ENCODE data around the gene KASH5.
"Not testable (repeated sequence)": the region's sequence is repeated elsewhere in the genome, so short reads cannot be mapped to it uniquely, and the experiment has no call there.

The KASH5 gene

DNA sequence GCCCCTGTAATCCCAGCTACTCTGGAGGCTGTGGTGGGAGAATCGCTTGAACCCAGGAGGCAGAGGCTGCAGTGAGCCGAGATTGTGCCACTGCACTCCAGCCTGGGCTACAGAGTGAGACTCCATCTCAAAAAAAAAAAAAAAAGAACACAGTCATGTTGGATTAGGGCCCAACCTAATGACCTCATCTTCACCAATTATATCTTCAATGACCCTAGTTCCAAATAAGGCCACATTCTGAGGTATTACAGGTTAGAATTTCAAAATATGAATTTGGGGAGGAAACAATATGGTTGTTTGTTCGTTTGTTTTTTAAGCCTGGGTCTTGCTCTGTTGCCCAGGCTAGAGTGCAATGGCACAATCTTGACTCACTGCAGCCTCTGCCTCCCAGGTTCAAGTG lies 14.9 kb upstream of the KASH5 start:
- WGBS (ENCODE audit: extremely low coverage, insufficient coverage, insufficient read length): no CpG with 5 or more reads among the region's 3 CpGs

DNA sequence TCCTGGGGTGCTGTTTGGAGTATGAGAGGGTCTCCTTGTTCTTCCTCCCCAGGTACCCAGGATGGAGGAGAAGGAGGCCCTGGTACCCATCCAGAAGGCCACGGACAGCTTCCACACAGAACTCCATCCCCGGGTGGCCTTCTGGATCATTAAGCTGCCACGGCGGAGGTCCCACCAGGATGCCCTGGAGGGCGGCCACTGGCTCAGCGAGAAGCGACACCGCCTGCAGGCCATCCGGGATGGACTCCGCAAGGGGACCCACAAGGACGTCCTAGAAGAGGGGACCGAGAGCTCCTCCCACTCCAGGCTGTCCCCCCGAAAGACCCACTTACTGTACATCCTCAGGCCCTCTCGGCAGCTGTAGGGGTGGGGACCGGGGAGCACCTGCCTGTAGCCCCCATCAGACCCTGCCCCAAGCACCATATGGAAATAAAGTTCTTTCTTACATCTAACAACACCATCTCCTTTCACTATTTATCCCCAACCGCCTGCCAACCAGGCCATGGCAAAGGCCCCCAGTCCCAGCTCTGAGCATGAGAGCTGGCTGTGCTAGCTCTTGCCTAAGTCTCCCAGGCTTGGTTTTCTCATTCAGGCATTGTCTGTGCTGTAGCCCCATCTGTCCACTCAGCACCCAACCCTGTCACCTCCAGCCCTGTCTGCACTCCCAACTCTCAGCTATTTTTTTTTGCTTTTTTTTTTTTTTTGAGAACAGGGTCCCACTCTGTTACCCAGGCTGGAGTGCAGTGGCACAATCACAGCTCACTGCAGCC lies 13.2 kb upstream of the KASH5 start:
- Histone ChIP-seq H3K23ac (ENCODE audit: low read length) (no peak overlapping the region), H3K4ac (ENCODE audit: low read depth, low read length) (no peak overlapping the region), H3K79me1 (ENCODE audit: low read length) (no peaks in the 10 kb centered on the region), H3K4me1 (ENCODE audit: control insufficient read depth in 1 of 2, insufficient read depth in 2 of 2, low read length in 2 of 2) (no peaks in the 10 kb centered on the region), H3K9me3 (ENCODE audit: insufficient read depth, low read depth, low read length) (peaks cover 3% of the 10 kb centered on the region), H3K4me2 (ENCODE audit: low read length) (no peak overlapping the region), H2AFZ (ENCODE audit: insufficient read depth, low read length, poor library complexity) (no peak overlapping the region), H2AK5ac (ENCODE audit: low read length) (no peak overlapping the region), H4K12ac (ENCODE audit: low read depth, low read length) (no peak overlapping the region), H3K27ac (ENCODE audit: low read depth, low read length) (no peak overlapping the region), H4K8ac (ENCODE audit: low read depth, low read length) (no peak overlapping the region), H3K36me3 (ENCODE audit: control insufficient read depth in 1 of 2, insufficient read depth in 2 of 2, low read length in 2 of 2) (no peaks in the 10 kb centered on the region), H3K27me3 (ENCODE audit: insufficient read depth, low read length) (no peaks in the 10 kb centered on the region), H4K91ac (ENCODE audit: low read depth, low read length) (no peak overlapping the region), H2BK120ac (ENCODE audit: insufficient read depth, low read length, poor library complexity) (no peak overlapping the region), H3K79me2 (ENCODE audit: control insufficient read depth, insufficient read depth, low read length, poor library complexity) (no peaks in the 10 kb centered on the region), H3K14ac (ENCODE audit: low read length) (no peak overlapping the region), H3K9ac (ENCODE audit: low read length) (no peak overlapping the region), H2BK5ac (ENCODE audit: low read depth, low read length, poor library complexity) (no peak overlapping the region), H3K18ac (ENCODE audit: low read length) (no peak overlapping the region), H2BK12ac (ENCODE audit: low read length) (no peak overlapping the region), H3K4me3 (ENCODE audit: low read depth, low read length) (no peak overlapping the region)
- no peak for DNase-seq
- WGBS (ENCODE audit: extremely low coverage, insufficient coverage, insufficient read length): no CpG with 5 or more reads among the region's 16 CpGs

More for the DNA sequence above, 14.9 kb upstream of the KASH5 start:
- not testable (repeated sequence) for H3K9ac ChIP-seq (ENCODE audit: low read length); H4K8ac ChIP-seq (ENCODE audit: low read depth, low read length); H3K79me1 ChIP-seq (ENCODE audit: low read length); H3K4me1 ChIP-seq (ENCODE audit: control insufficient read depth in 1 of 2, insufficient read depth in 2 of 2, low read length in 2 of 2); H3K27me3 ChIP-seq (ENCODE audit: insufficient read depth, low read length); H2BK120ac ChIP-seq (ENCODE audit: insufficient read depth, low read length, poor library complexity); DNase-seq; H3K4me2 ChIP-seq (ENCODE audit: low read length); H3K23ac ChIP-seq (ENCODE audit: low read length); H4K91ac ChIP-seq (ENCODE audit: low read depth, low read length); H4K12ac ChIP-seq (ENCODE audit: low read depth, low read length); H3K27ac ChIP-seq (ENCODE audit: low read depth, low read length); H2AFZ ChIP-seq (ENCODE audit: insufficient read depth, low read length, poor library complexity); H3K4me3 ChIP-seq (ENCODE audit: low read depth, low read length); H2BK12ac ChIP-seq (ENCODE audit: low read length); H3K79me2 ChIP-seq (ENCODE audit: control insufficient read depth, insufficient read depth, low read length, poor library complexity); H3K18ac ChIP-seq (ENCODE audit: low read length); H2AK5ac ChIP-seq (ENCODE audit: low read length); H3K9me3 ChIP-seq (ENCODE audit: insufficient read depth, low read depth, low read length); H3K36me3 ChIP-seq (ENCODE audit: control insufficient read depth in 1 of 2, insufficient read depth in 2 of 2, low read length in 2 of 2); H2BK5ac ChIP-seq (ENCODE audit: low read depth, low read length, poor library complexity); H3K4ac ChIP-seq (ENCODE audit: low read depth, low read length); H3K14ac ChIP-seq (ENCODE audit: low read length)

DNA sequence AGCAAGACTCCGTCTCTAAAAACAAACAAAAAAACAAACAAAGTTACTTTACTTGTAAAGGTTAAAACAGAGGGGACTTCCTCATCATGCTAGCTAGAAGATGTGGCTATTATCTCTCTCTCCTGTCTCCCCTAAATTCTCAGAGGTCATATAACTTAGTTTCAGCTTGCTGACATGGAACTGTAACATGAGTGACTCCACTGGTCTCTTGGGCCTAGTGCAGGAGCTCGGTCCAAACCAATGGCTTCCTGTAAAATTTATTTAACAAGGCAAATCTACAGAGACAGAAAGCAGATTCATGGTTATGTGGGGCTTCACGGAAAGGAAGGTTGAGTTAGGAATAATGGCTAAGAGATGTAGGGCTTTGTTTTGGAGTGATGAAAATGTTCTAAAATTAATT lies 9.5 kb upstream of the KASH5 start:
- no CpG with 5 or more reads among the region's 3 CpGs for WGBS (ENCODE audit: extremely low coverage, insufficient coverage, insufficient read length)
- no peaks in the 10 kb centered on the region for H3K27me3 ChIP-seq (ENCODE audit: insufficient read depth, low read length)
- H3K14ac ChIP-seq (ENCODE audit: low read length): no peak overlapping the region

DNA sequence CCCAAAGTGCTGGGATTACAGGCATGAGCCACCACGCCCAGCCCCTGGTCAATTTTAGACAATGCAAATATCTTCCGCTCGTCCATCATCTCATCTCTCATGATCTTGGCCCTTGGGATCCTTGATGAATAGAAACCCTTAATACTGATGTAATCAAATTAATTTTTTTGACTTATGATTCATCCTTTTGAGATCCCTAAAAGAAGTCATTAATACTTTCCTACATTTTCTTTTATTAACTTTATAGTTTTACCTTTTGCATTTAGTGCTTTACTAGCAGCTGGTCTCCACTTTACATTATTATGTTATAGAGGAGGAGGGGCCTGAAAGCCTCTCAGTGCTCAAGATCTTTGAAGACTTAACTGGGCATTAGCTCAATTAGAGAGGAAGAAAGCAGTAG lies 7.7 kb upstream of the KASH5 start:
- no peaks in the 10 kb centered on the region for H3K79me2 ChIP-seq (ENCODE audit: control insufficient read depth, insufficient read depth, low read length, poor library complexity)
- no peak overlapping the region for H3K18ac ChIP-seq (ENCODE audit: low read length)
- no peak overlapping the region for H2AFZ ChIP-seq (ENCODE audit: insufficient read depth, low read length, poor library complexity)
- no peak overlapping the region for H4K12ac ChIP-seq (ENCODE audit: low read depth, low read length)
- no CpG with 5 or more reads among the region's 3 CpGs for WGBS (ENCODE audit: extremely low coverage, insufficient coverage, insufficient read length)
- no peak overlapping the region for H3K27ac ChIP-seq (ENCODE audit: low read depth, low read length)
- no peak overlapping the region for H3K4ac ChIP-seq (ENCODE audit: low read depth, low read length)
- no peak overlapping the region for H4K8ac ChIP-seq (ENCODE audit: low read depth, low read length)
- H3K9ac ChIP-seq (ENCODE audit: low read length): no peak overlapping the region
- no peak for DNase-seq
- H4K91ac ChIP-seq (ENCODE audit: low read depth, low read length): no peak overlapping the region
- H3K36me3 ChIP-seq (ENCODE audit: control insufficient read depth in 1 of 2, insufficient read depth in 2 of 2, low read length in 2 of 2): no peaks in the 10 kb centered on the region
- no peak overlapping the region for H2AK5ac ChIP-seq (ENCODE audit: low read length)
- no peak overlapping the region for H2BK120ac ChIP-seq (ENCODE audit: insufficient read depth, low read length, poor library complexity)
- no peaks in the 10 kb centered on the region for H3K79me1 ChIP-seq (ENCODE audit: low read length)
- no peaks in the 10 kb centered on the region for H3K9me3 ChIP-seq (ENCODE audit: insufficient read depth, low read depth, low read length)
- no peak overlapping the region for H3K4me2 ChIP-seq (ENCODE audit: low read length)
- H3K23ac ChIP-seq (ENCODE audit: low read length): no peak overlapping the region
- no peak overlapping the region for H2BK5ac ChIP-seq (ENCODE audit: low read depth, low read length, poor library complexity)
- no peak overlapping the region for H3K4me3 ChIP-seq (ENCODE audit: low read depth, low read length)
- no peaks in the 10 kb centered on the region for H3K27me3 ChIP-seq (ENCODE audit: insufficient read depth, low read length)
- no peak overlapping the region for H2BK12ac ChIP-seq (ENCODE audit: low read length)
- H3K14ac ChIP-seq (ENCODE audit: low read length): no peak overlapping the region
- H3K4me1 ChIP-seq (ENCODE audit: control insufficient read depth in 1 of 2, insufficient read depth in 2 of 2, low read length in 2 of 2): no peaks in the 10 kb centered on the region

More for the DNA sequence above, 9.5 kb upstream of the KASH5 start:
- Histone ChIP-seq H3K79me1 (ENCODE audit: low read length) (no peaks in the 10 kb centered on the region), H2AFZ (ENCODE audit: insufficient read depth, low read length, poor library complexity) (no peak overlapping the region), H3K4me3 (ENCODE audit: low read depth, low read length) (no peak overlapping the region), H3K79me2 (ENCODE audit: control insufficient read depth, insufficient read depth, low read length, poor library complexity) (no peaks in the 10 kb centered on the region), H3K27ac (ENCODE audit: low read depth, low read length) (no peak overlapping the region), H3K23ac (ENCODE audit: low read length) (no peak overlapping the region), H3K9ac (ENCODE audit: low read length) (no peak overlapping the region), H3K36me3 (ENCODE audit: control insufficient read depth in 1 of 2, insufficient read depth in 2 of 2, low read length in 2 of 2) (no peaks in the 10 kb centered on the region), H2BK5ac (ENCODE audit: low read depth, low read length, poor library complexity) (no peak overlapping the region), H3K18ac (ENCODE audit: low read length) (no peak overlapping the region), H4K8ac (ENCODE audit: low read depth, low read length) (no peak overlapping the region), H2BK120ac (ENCODE audit: insufficient read depth, low read length, poor library complexity) (no peak overlapping the region), H3K4ac (ENCODE audit: low read depth, low read length) (no peak overlapping the region), H3K4me2 (ENCODE audit: low read length) (no peak overlapping the region), H4K91ac (ENCODE audit: low read depth, low read length) (no peak overlapping the region), H4K12ac (ENCODE audit: low read depth, low read length) (no peak overlapping the region), H3K9me3 (ENCODE audit: insufficient read depth, low read depth, low read length) (no peaks in the 10 kb centered on the region), H2AK5ac (ENCODE audit: low read length) (no peak overlapping the region), H2BK12ac (ENCODE audit: low read length) (no peak overlapping the region), H3K4me1 (ENCODE audit: control insufficient read depth in 1 of 2, insufficient read depth in 2 of 2, low read length in 2 of 2) (no peaks in the 10 kb centered on the region)
- DNase-seq: no peak

All from trophoblast cell (in vitro differentiated cells and primary cell).